Neuronal stem cell (in vitro differentiated cells): ENCODE results near the gene C8G.
A peak's percentile ranks its signal among the peaks of the same experiment; 100 is the strongest.

Experiments
- DNase-seq: peaks from one replicate; pipeline ENCODE4 v3.0.0-alpha.2; 2013; ENCODE audit warnings: low spot score
- H2AFZ ChIP-seq: one replicate; pipeline ENCODE4 v1.6.1; 2013; ENCODE audit warnings: mild to moderate bottlenecking, low read length, inconsistent platforms
- H2AK5ac ChIP-seq: 2 replicates; pipeline ENCODE4 v1.6.1; 2013; ENCODE audit warnings: low read depth, mild to moderate bottlenecking, inconsistent platforms, low read length, moderate library complexity, mixed read lengths
- H2BK120ac ChIP-seq: 2 replicates; pipeline ENCODE4 v1.6.1; 2013; ENCODE audit warnings: low read depth, mild to moderate bottlenecking, inconsistent platforms, low read length, moderate library complexity, mixed read lengths
- H2BK12ac ChIP-seq: one replicate; pipeline ENCODE4 v1.6.1; 2013; ENCODE audit warnings: low read length, inconsistent platforms
- H2BK15ac ChIP-seq: 2 replicates; pipeline ENCODE4 v1.6.1; 2013; ENCODE audit warnings: mild to moderate bottlenecking, low read length, inconsistent platforms, mixed read lengths
- H2BK5ac ChIP-seq: one replicate; pipeline ENCODE4 v1.6.1; 2013; ENCODE audit warnings: inconsistent platforms, mild to moderate bottlenecking, low read length, moderate library complexity
- H3K14ac ChIP-seq: one replicate; pipeline ENCODE4 v1.6.1; 2013; ENCODE audit warnings: low read length, inconsistent platforms
- H3K18ac ChIP-seq: 2 replicates; pipeline ENCODE4 v1.6.1; 2013; ENCODE audit warnings: low read length, inconsistent platforms
- H3K23ac ChIP-seq: 2 replicates; pipeline ENCODE4 v1.6.1; 2013; ENCODE audit warnings: low read depth, mild to moderate bottlenecking, mixed read lengths, low read length, inconsistent platforms; ENCODE audit not compliant: poor library complexity
- H3K27ac ChIP-seq: replicated peaks from 3 replicates; pipeline ENCODE4 v1.5.1; 2013; ENCODE audit warnings: low read length, inconsistent platforms
- H3K27me3 ChIP-seq, 3 experiments: 2 replicates each; pipeline ENCODE4 v1.6.1; 2013; ENCODE audit warnings: low read length in 3 of 3, mild to moderate bottlenecking in 2 of 3, inconsistent platforms in 1 of 3, low read depth in 1 of 3, mixed read lengths in 1 of 3, moderate library complexity in 1 of 3; ENCODE audit not compliant: control insufficient read depth in 3 of 3, insufficient read depth in 3 of 3
- H3K36me3 ChIP-seq, 2 donors: replicated peaks in 1 of 2; 2 replicates each; pipeline ENCODE4 v1.6.1; 2013; ENCODE audit warnings: low read length in 2 of 2; ENCODE audit not compliant: control insufficient read depth in 2 of 2, insufficient read depth in 2 of 2
- H3K4ac ChIP-seq: 2 replicates; pipeline ENCODE4 v1.6.1; 2013; ENCODE audit warnings: inconsistent platforms, mild to moderate bottlenecking, low read length, moderate library complexity
- H3K4me1 ChIP-seq, 2 donors: 1 replicate in 1 of 2; 2 replicates in 1 of 2; pipeline ENCODE4 v1.6.1; 2013; ENCODE audit warnings: low read length in 2 of 2, low read depth in 1 of 2; ENCODE audit not compliant: control insufficient read depth in 2 of 2, insufficient read depth in 1 of 2
- H3K4me2 ChIP-seq: one replicate; pipeline ENCODE4 v1.6.1; 2013; ENCODE audit warnings: mild to moderate bottlenecking, low read length, inconsistent platforms; ENCODE audit not compliant: insufficient read depth, poor library complexity, severe bottlenecking
- H3K4me3 ChIP-seq, 2 donors: 2 replicates each; pipeline ENCODE4 v1.5.1; 2013; ENCODE audit warnings: low read length in 2 of 2, mild to moderate bottlenecking in 2 of 2, inconsistent platforms in 1 of 2, moderate library complexity in 1 of 2
- H3K79me1 ChIP-seq: one replicate; pipeline ENCODE4 v1.6.1; 2013; ENCODE audit warnings: low read depth, mild to moderate bottlenecking, inconsistent platforms, low read length, moderate library complexity
- H3K9ac ChIP-seq: one replicate; pipeline ENCODE4 v1.6.1; 2013; ENCODE audit warnings: mild to moderate bottlenecking, low read depth, low read length, inconsistent platforms; ENCODE audit not compliant: poor library complexity
- H3K9me3 ChIP-seq, 2 donors: replicated peaks in 1 of 2; 2 replicates each; pipeline versions ENCODE3 to v1.6.1; 2013; ENCODE audit warnings: low read length in 2 of 2, mild to moderate bottlenecking in 2 of 2, inconsistent platforms in 1 of 2, low read depth in 1 of 2, mixed read lengths in 1 of 2, moderate library complexity in 1 of 2; ENCODE audit not compliant: control insufficient read depth in 2 of 2, insufficient read depth in 1 of 2
- H4K8ac ChIP-seq: one replicate; pipeline ENCODE4 v1.6.1; 2013; ENCODE audit warnings: low read depth, mild to moderate bottlenecking, inconsistent platforms, low read length, moderate library complexity
- H4K91ac ChIP-seq: one replicate; pipeline ENCODE4 v1.6.1; 2013; ENCODE audit warnings: low read length, low read depth, mild to moderate bottlenecking, inconsistent platforms; ENCODE audit not compliant: poor library complexity
- WGBS, 2 donors: extraction: QIAGEN DNeasy Blood & Tissue Kit; methylation state at CpG; one replicate each; pipeline ENCODE4 v1.1.7; 2013; ENCODE audit warnings: missing lambda C conversion rate in 2 of 2, mixed read lengths in 1 of 2; ENCODE audit not compliant: insufficient read length in 2 of 2, insufficient replicate concordance in 1 of 2; ENCODE audit errors: extremely low coverage in 2 of 2; 5-methylcytosine and 5-hydroxymethylcytosine counted together

The C8G gene

DNA sequence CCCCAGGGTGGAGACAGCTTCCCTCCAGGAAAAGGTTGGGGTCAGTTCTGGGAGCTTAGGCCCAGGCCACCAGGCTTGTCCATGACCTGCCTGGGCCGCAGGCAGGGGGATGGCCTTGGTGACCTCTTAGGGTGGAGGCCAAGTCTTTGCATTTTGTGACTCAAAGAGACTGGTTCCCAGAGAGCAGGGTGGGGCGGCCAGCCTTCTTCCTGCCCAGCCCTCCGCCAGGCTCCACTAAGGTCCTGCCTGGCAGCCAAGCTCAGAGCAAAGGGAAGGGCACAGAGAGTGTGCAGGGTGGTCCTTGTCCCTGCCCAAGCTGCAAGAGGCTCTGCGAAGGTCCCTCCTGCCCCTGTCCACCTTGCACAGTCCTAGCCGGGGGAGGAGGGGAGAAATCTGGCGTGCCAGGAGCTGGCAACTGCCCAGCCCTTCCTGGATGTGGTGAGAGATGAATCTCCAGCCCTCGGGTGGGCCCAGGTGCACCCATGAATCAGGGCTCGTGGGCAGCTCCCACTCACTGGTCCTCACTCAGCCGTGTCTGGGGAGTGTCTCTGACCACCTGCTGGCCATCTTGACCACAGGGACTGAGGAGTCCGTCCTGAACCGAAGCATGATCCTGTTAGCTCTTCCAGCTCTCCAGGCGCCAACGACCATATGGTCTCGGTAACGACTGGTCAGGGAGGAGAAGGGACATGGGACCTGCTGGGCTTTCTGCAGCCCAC, 29.9 kb downstream of the C8G start:
- H2BK15ac ChIP-seq: peak overlapping the region; percentile 93
- WGBS, 2 donors: no CpG with 5 or more reads among the region's 15 CpGs

DNA sequence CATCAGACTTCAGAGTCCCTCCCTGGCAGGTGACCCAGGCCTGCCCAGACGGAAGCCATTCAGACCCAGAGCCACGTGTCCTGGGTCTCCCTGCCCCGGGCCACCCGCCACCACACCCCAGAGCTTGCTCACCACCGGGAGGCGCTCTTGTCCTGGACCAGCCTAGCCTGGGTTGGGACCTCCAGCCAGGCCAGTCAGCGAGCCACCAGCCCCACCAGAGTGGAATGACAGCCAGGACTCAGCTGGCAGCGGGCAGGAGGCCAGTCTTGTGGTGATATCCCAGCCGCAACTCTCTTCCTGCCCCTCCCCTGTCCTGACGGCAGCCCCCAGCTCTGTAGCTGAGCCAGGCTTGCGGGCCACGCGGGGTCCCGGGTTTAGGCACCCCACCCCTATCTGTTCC, 30.6 kb downstream of the C8G start:
- Histone ChIP-seq H3K14ac (peak overlapping the region; percentile 38), H3K9me3 (no peaks in the 10 kb centered on the region), H4K91ac (no peak overlapping the region), H2BK12ac (peak overlapping the region; percentile 98), H3K4ac (no peak overlapping the region), H3K4me3 (no peak overlapping the region), H3K36me3 (no peaks in the 10 kb centered on the region), H3K4me1 (peaks cover 0 to 10% of the 10 kb centered on the region in 2 donors), H2AK5ac (peak overlapping the region; percentile 98), H3K18ac (peak overlapping the region; percentile 76), H3K23ac (peak overlapping the region; percentile 89), H3K9ac (no peak overlapping the region), H3K27me3 (peaks cover 0 to 82% (median 12%) of the 10 kb centered on the region in 3 experiments), H2BK5ac (no peak overlapping the region), H3K4me2 (no peak overlapping the region), H2BK120ac (no peak overlapping the region), H3K27ac (no peak overlapping the region), H2BK15ac (peak overlapping the region; percentile 93), H2AFZ (no peak overlapping the region), H3K79me1 (no peaks in the 10 kb centered on the region), H4K8ac (no peak overlapping the region)
- no peak for DNase-seq
- WGBS, 2 donors: no CpG with 5 or more reads among the region's 14 CpGs

More for the DNA sequence above, 29.9 kb downstream of the C8G start:
- peak overlapping the region; percentile 34 for H3K23ac ChIP-seq
- H3K14ac ChIP-seq: no peak overlapping the region
- no peaks in the 10 kb centered on the region for H3K36me3 ChIP-seq
- H3K4ac ChIP-seq: no peak overlapping the region
- no peaks in the 10 kb centered on the region for H3K9me3 ChIP-seq
- H4K91ac ChIP-seq: no peak overlapping the region
- peak overlapping the region; percentile 6 for H2BK12ac ChIP-seq
- H4K8ac ChIP-seq: no peak overlapping the region
- H2AFZ ChIP-seq: no peak overlapping the region
- H3K27me3 ChIP-seq: peaks cover 0 to 78% (median 12%) of the 10 kb centered on the region in 3 experiments
- no peak overlapping the region for H2BK120ac ChIP-seq
- peak overlapping the region; percentile 77 for H3K18ac ChIP-seq
- no peak overlapping the region for H3K4me3 ChIP-seq
- no peak for DNase-seq
- no peak overlapping the region for H3K27ac ChIP-seq
- H2AK5ac ChIP-seq: peak overlapping the region; percentile 98
- H3K9ac ChIP-seq: no peak overlapping the region
- no peak overlapping the region for H3K4me2 ChIP-seq
- H3K79me1 ChIP-seq: no peaks in the 10 kb centered on the region
- peak overlapping the region; percentile 94 for H2BK5ac ChIP-seq
- peaks cover 0 to 10% of the 10 kb centered on the region in 2 donors for H3K4me1 ChIP-seq

DNA sequence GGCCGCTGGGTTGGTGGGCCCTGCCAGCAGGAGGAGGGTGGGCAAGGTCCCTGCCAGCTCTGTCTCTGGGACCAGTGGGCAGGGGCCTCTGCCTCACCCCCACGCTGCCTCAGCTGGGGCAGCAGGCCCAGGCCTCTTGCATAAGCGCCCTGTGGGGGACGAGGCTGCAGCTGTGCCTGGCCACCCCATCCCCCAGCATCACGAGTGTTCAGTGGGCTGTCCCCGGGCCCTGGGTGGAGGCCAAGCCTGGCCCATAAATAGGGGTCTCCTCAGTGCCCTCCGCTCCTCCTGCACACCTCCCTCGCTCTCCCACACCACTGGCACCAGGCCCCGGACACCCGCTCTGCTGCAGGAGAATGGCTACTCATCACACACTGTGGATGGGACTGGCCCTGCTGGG, 32.2 kb downstream of the C8G start, which contains the start of gene PTGDS:
Gene PTGDS (plus strand): TSS at position 282 of the 400 bp plus-strand sequence. CDS start 75 bp downstream, at position 357.
- peak within 1 kb of the TSS; percentile 99 for H3K14ac ChIP-seq
- peak within 1 kb of the TSS; percentile 99 for H2BK12ac ChIP-seq
- H2AK5ac ChIP-seq: peak within 1 kb of the TSS; percentile 97
- peak within 1 kb of the TSS; percentile 17 to 81 for H3K4me3 ChIP-seq
- peak within 1 kb of the TSS; percentile 99 for H3K4ac ChIP-seq
- no peak within 1 kb of the TSS for H4K91ac ChIP-seq
- H2BK15ac ChIP-seq: peak within 1 kb of the TSS; percentile 93
- H4K8ac ChIP-seq: peak within 1 kb of the TSS; percentile 72
- DNase-seq: no peak
- no peak within 1 kb of the TSS for H2BK5ac ChIP-seq
- H3K9me3 ChIP-seq: no peaks in the 10 kb centered on the region
- peak within 1 kb of the TSS; percentile 94 for H3K4me2 ChIP-seq
- peak within 1 kb of the TSS; percentile 17 for H2BK120ac ChIP-seq
- H3K9ac ChIP-seq: peak within 1 kb of the TSS; percentile 96
- no peaks in the 10 kb centered on the region for H3K36me3 ChIP-seq
- H2AFZ ChIP-seq: peak within 1 kb of the TSS; percentile 81
- H3K27ac ChIP-seq: no peak within 1 kb of the TSS
- H3K18ac ChIP-seq: peak within 1 kb of the TSS; percentile 98
- H3K79me1 ChIP-seq: no peaks in the 10 kb centered on the region
- peaks cover 0 to 10% of the 10 kb centered on the region in 2 donors for H3K4me1 ChIP-seq
- WGBS, 2 donors: no CpG with 5 or more reads among the region's 10 CpGs
- peaks cover 0 to 84% (median 12%) of the 10 kb centered on the region in 3 experiments for H3K27me3 ChIP-seq
- H3K23ac ChIP-seq: peak within 1 kb of the TSS; percentile 93

DNA sequence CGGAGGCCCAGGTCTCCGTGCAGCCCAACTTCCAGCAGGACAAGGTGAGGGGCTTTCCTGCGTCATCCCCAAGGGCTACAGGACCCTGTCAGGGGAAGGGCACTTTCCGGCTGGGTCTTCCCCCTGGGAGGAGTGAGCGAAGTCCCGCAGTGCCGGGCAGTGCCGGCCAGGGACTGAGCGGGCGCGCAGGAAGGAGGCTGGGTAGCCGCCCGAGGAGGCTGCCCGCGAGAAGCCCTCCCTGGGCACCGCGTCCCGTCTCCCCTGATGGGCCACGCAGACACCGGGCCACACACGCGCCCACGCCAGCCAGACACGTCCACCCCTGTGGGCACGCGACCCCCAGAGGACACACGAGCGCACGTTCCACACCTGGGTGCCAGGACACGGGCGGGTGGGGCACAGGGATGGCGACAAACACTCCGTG, 32.6 kb downstream of the C8G start:
- no peak overlapping the region for H2BK5ac ChIP-seq
- peaks cover 0 to 87% (median 12%) of the 10 kb centered on the region in 3 experiments for H3K27me3 ChIP-seq
- H2BK15ac ChIP-seq: peak overlapping the region; percentile 92
- H3K79me1 ChIP-seq: no peaks in the 10 kb centered on the region
- H3K4ac ChIP-seq: peak overlapping the region; percentile 99
- H3K27ac ChIP-seq: no peak overlapping the region
- no peak overlapping the region for H4K91ac ChIP-seq
- H3K18ac ChIP-seq: peak overlapping the region; percentile 98
- H3K4me3 ChIP-seq: peak overlapping the region; percentile 17 to 81
- H3K9ac ChIP-seq: peak overlapping the region; percentile 96
- H3K23ac ChIP-seq: peak overlapping the region; percentile 93
- peak overlapping the region; percentile 72 for H4K8ac ChIP-seq
- peaks cover 0 to 10% of the 10 kb centered on the region in 2 donors for H3K4me1 ChIP-seq
- peak overlapping the region; percentile 99 for H3K14ac ChIP-seq
- H3K9me3 ChIP-seq: no peaks in the 10 kb centered on the region
- H3K36me3 ChIP-seq: no peaks in the 10 kb centered on the region
- WGBS, 2 donors: no CpG with 5 or more reads among the region's 33 CpGs
- no peak for DNase-seq
- peak overlapping the region; percentile 94 for H3K4me2 ChIP-seq
- H2AFZ ChIP-seq: peak overlapping the region; percentile 81
- peak overlapping the region; percentile 99 for H2BK12ac ChIP-seq
- H2BK120ac ChIP-seq: peak overlapping the region; percentile 17
- H2AK5ac ChIP-seq: peak overlapping the region; percentile 97
